ENCODE measurements around the gene MTX1. TPM values are rescaled to one million over a fixed set of nuclear protein-coding genes. Genes with fewer than 3 reads are reported as not detected.
A peak's percentile ranks its signal among the peaks of the same experiment; 100 is the strongest.
"Not testable (repeated sequence)": the region's sequence is repeated elsewhere in the genome, so short reads cannot be mapped to it uniquely, and the experiment has no call there.

The MTX1 gene
- 72.2 and 86.8 TPM in 2 replicates for total RNA-seq (2014; rRNA removed; shearing (Covaris generic))

- peak; percentile 83 for DNase-seq (ENCODE audit: low spot score)
These were observed at the start of gene MTX1 for GRCh38 chr1:155208541-155209311. MTX1 (plus strand) TSS chr1:155208695; CDS start chr1:155208805, 110 bp downstream.

- DNase-seq (ENCODE audit: low spot score): no peak
These were observed 49.5 kb upstream of the MTX1 start for GRCh38 chr1:155158991-155159390.

GRCh38 chr1:155160128-155160527 lies 48.4 kb upstream of the MTX1 start:
- no peak for DNase-seq (ENCODE audit: low spot score)

- DNase-seq (ENCODE audit: low spot score): not testable (repeated sequence)
These were observed 45.9 kb upstream of the MTX1 start for GRCh38 chr1:155162631-155163030.

- not testable (repeated sequence) for DNase-seq (ENCODE audit: low spot score)
These were observed 44.7 kb upstream of the MTX1 start for GRCh38 chr1:155163785-155164184.

GRCh38 chr1:155164625-155165024 lies 43.9 kb upstream of the MTX1 start:
- not testable (repeated sequence) for DNase-seq (ENCODE audit: low spot score)

GRCh38 chr1:155166051-155166470 lies 42.4 kb upstream of the MTX1 start:
- DNase-seq (ENCODE audit: low spot score): no peak

GRCh38 chr1:155166471-155167165 lies 41.9 kb upstream of the MTX1 start:
- DNase-seq (ENCODE audit: low spot score): no peak

- DNase-seq (ENCODE audit: low spot score): peak; percentile 95
These were observed 41.1 kb upstream of the MTX1 start for GRCh38 chr1:155167166-155168104.

- not testable (repeated sequence) for DNase-seq (ENCODE audit: low spot score)
These were observed 40.4 kb upstream of the MTX1 start for GRCh38 chr1:155168105-155168445.

GRCh38 chr1:155168456-155169210 lies 39.9 kb upstream of the MTX1 start:
- no peak for DNase-seq (ENCODE audit: low spot score)

GRCh38 chr1:155169541-155169940 lies 39.0 kb upstream of the MTX1 start:
- no peak for DNase-seq (ENCODE audit: low spot score)

- no peak for DNase-seq (ENCODE audit: low spot score)
These were observed 38.3 kb upstream of the MTX1 start for GRCh38 chr1:155170101-155170785.

- no peak for DNase-seq (ENCODE audit: low spot score)
These were observed 37.7 kb upstream of the MTX1 start for GRCh38 chr1:155170806-155171205.

- no peak for DNase-seq (ENCODE audit: low spot score)
These were observed 36.4 kb upstream of the MTX1 start for GRCh38 chr1:155171836-155172731.

- peak; percentile 97 for DNase-seq (ENCODE audit: low spot score)
These were observed 35.6 kb upstream of the MTX1 start, which contains the start of gene KRTCAP2 for GRCh38 chr1:155172732-155173477. KRTCAP2 (minus strand) TSS chr1:155173304; CDS start chr1:155173224, 80 bp downstream.

- no peak for DNase-seq (ENCODE audit: low spot score)
These were observed 34.8 kb upstream of the MTX1 start, which contains the start of gene TRIM46 for GRCh38 chr1:155173478-155174323. TRIM46 (plus strand) TSS chr1:155173849; CDS start chr1:155173967, 118 bp downstream.

All from HT-29 (cell line).